HEK293T (cell line): ENCODE measurements around the gene TXLNB.

Experiments used
- CTCF ChIA-PET: fragments of 350-600 bp; formaldehyde crosslinking; extraction: SDS; loops from one replicate; lab custom pipeline; 2021; ENCODE audit warnings: antibody characterized with exemption, inconsistent platforms; lab: Yijun Ruan, JAX
- POLR2A ChIA-PET: fragments of 350-600 bp; formaldehyde crosslinking; extraction: SDS; loops from one replicate; lab custom pipeline; 2020; ENCODE audit warnings: antibody characterized with exemption, inconsistent platforms; lab: Yijun Ruan, JAX
- DNase-seq: peaks from one replicate; pipeline ENCODE4 v3.0.0; 2012; ENCODE audit warnings: mixed read lengths; ENCODE audit errors: extremely low spot score
- ARNT ChIP-seq: fragments of 450-650 bp; IDR thresholded peaks from 2 replicates; pipeline ENCODE4 v1.6.1; 2017; ENCODE audit warnings: mild to moderate bottlenecking
- BHLHE40 ChIP-seq: fragments of 450-650 bp; IDR thresholded peaks from 2 replicates; pipeline ENCODE4 v1.6.1; 2016; ENCODE audit warnings: mild to moderate bottlenecking, moderate library complexity, borderline replicate concordance
- CTBP1 ChIP-seq: fragments of 450-650 bp; IDR thresholded peaks from 2 replicates; pipeline ENCODE4 v1.6.1; 2016; ENCODE audit warnings: borderline replicate concordance
- ELF4 ChIP-seq: fragments of 450-650 bp; IDR thresholded peaks from 2 replicates; pipeline ENCODE4 v1.6.1; 2017; ENCODE audit warnings: antibody characterized with exemption
- FOXA1 ChIP-seq: fragments of 450-650 bp; IDR thresholded peaks from 2 replicates; pipeline ENCODE4 v1.6.1; 2016; ENCODE audit warnings: mild to moderate bottlenecking
- FOXK2 ChIP-seq: fragments of 450-650 bp; IDR thresholded peaks from 2 replicates; pipeline ENCODE4 v1.6.1; 2016; ENCODE audit warnings: mild to moderate bottlenecking
- FOXM1 ChIP-seq: fragments of 450-650 bp; IDR thresholded peaks from 2 replicates; pipeline ENCODE4 v1.6.1; 2017; ENCODE audit warnings: mild to moderate bottlenecking, borderline replicate concordance
- HDGF ChIP-seq: fragments of 450-650 bp; IDR thresholded peaks from 2 replicates; pipeline ENCODE4 v1.6.1; 2017; ENCODE audit warnings: antibody characterized with exemption, borderline replicate concordance
- L3MBTL2 ChIP-seq: fragments of 450-650 bp; conservative IDR thresholded peaks from 2 replicates; pipeline ENCODE4 v1.6.1; 2016; ENCODE audit warnings: mild to moderate bottlenecking
- LEF1 ChIP-seq: fragments of 450-650 bp; IDR thresholded peaks from 2 replicates; pipeline ENCODE4 v1.6.1; 2017; ENCODE audit warnings: mild to moderate bottlenecking, borderline replicate concordance
- NFRKB ChIP-seq: fragments of 450-650 bp; IDR thresholded peaks from 2 replicates; pipeline ENCODE4 v1.6.1; 2016; ENCODE audit warnings: mild to moderate bottlenecking, moderate library complexity
- PKNOX1 ChIP-seq: fragments of 450-650 bp; IDR thresholded peaks from 2 replicates; pipeline ENCODE4 v1.6.1; 2016
- SP1 ChIP-seq: fragments of 450-650 bp; IDR thresholded peaks from 2 replicates; pipeline ENCODE4 v1.6.1; 2017
- SUZ12 ChIP-seq: fragments of 450-650 bp; IDR thresholded peaks from 2 replicates; pipeline ENCODE4 v1.6.1; 2016; ENCODE audit warnings: mild to moderate bottlenecking
- TARDBP ChIP-seq: fragments of 450-650 bp; IDR thresholded peaks from 2 replicates; pipeline ENCODE4 v1.6.1; 2016
- ZNF384 ChIP-seq: fragments of 450-650 bp; IDR thresholded peaks from 2 replicates; pipeline ENCODE4 v1.6.1; 2016

The TXLNB gene

GRCh38 chr6:139251691-139252390 lies 40.0 kb downstream of the TXLNB start:
- ChIA-PET POLR2A (no interaction called here), CTCF (no interaction called here)
- DNase-seq: no peak
- no peak for TF ChIP-seq SP1
- TF ChIP-seq L3MBTL2: no peak
- no peak for TF ChIP-seq SUZ12
- no peak for TF ChIP-seq ARNT
- no peak for TF ChIP-seq FOXA1
- TF ChIP-seq ZNF384: no peak
- TF ChIP-seq TARDBP: no peak

GRCh38 chr6:139251045-139251690 lies 40.6 kb downstream of the TXLNB start:
- TF ChIP-seq L3MBTL2: no peak
- no peak for TF ChIP-seq FOXK2
- TF ChIP-seq SUZ12: no peak
- TF ChIP-seq LEF1: no peak
- no peak for TF ChIP-seq ELF4
- no peak for TF ChIP-seq ARNT
- no peak for TF ChIP-seq ZNF384
- no peak for TF ChIP-seq BHLHE40
- no peak for TF ChIP-seq TARDBP
- no peak for TF ChIP-seq CTBP1
- no peak for TF ChIP-seq SP1
- TF ChIP-seq FOXM1: no peak
- no peak for TF ChIP-seq NFRKB
- ChIA-PET POLR2A (no interaction called here), CTCF (interaction anchor here (0.6 to 2.1 kb wide), 10 partner anchors 9 to 113 kb away, joined by 3 to 11 read pairs (median 5); no protein-coding TSS in a partner anchor)
- no peak for DNase-seq

GRCh38 chr6:139250296-139251044 lies 41.3 kb downstream of the TXLNB start:
- peak; percentile 88 for DNase-seq
- CTCF ChIA-PET: interaction anchor here (0.6 to 2.1 kb wide), 11 partner anchors 9 to 435 kb away, joined by 3 to 11 read pairs (median 5); no protein-coding TSS in a partner anchor
- no peak for TF ChIP-seq NFRKB
- TF ChIP-seq ZNF384: no peak
- no peak for TF ChIP-seq L3MBTL2
- no peak for TF ChIP-seq ARNT
- no peak for TF ChIP-seq TARDBP
- no peak for TF ChIP-seq ELF4
- no peak for TF ChIP-seq FOXA1
- TF ChIP-seq SP1: no peak
- no peak for TF ChIP-seq LEF1
- TF ChIP-seq BHLHE40: no peak
- TF ChIP-seq FOXM1: no peak
- TF ChIP-seq CTBP1: no peak
- no peak for TF ChIP-seq HDGF
- no peak for TF ChIP-seq PKNOX1
- TF ChIP-seq FOXK2: no peak
- POLR2A ChIA-PET: no interaction called here

- CTCF ChIA-PET: interaction anchor here (0.6 to 2.1 kb wide), 4 partner anchors 44 to 1233 kb away, joined by 3 to 8 read pairs (median 6); no protein-coding TSS in a partner anchor
- DNase-seq: no peak
- no peak for TF ChIP-seq FOXK2
- no peak for TF ChIP-seq L3MBTL2
- no peak for TF ChIP-seq CTBP1
- no peak for TF ChIP-seq HDGF
- TF ChIP-seq SUZ12: no peak
- no peak for TF ChIP-seq LEF1
- TF ChIP-seq ZNF384: no peak
- no peak for TF ChIP-seq FOXA1
- POLR2A ChIA-PET: no interaction called here
Observed at GRCh38 chr6:139249395-139249794, 42.4 kb downstream of the TXLNB start.

- TF ChIP-seq ELF4 (no peak), BHLHE40 (no peak), LEF1 (no peak), FOXA1 (no peak), ZNF384 (no peak), FOXM1 (no peak), SUZ12 (no peak), FOXK2 (no peak), HDGF (no peak), L3MBTL2 (no peak), NFRKB (no peak), TARDBP (no peak), PKNOX1 (no peak)
- CTCF ChIA-PET: interaction anchor here (0.6 to 2.1 kb wide), 2 partner anchors 43 to 116 kb away, joined by 7 to 8 read pairs; no protein-coding TSS in a partner anchor
- POLR2A ChIA-PET: no interaction called here
- DNase-seq: no peak
Observed at GRCh38 chr6:139248911-139249310, 42.9 kb downstream of the TXLNB start.

GRCh38 chr6:139247618-139248017 lies 44.2 kb downstream of the TXLNB start:
- no peak for DNase-seq
- ChIA-PET CTCF (no interaction called here), POLR2A (no interaction called here)
- TF ChIP-seq CTBP1 (no peak), SUZ12 (no peak), HDGF (no peak), ELF4 (no peak)
